Measurements from ENCODE around the gene TNFAIP8.

GRCh38 chr5:119445544-119445943 is 89.7 kb downstream of the TNFAIP8 start:
- TF ChIP-seq EZH2 (IDR thresholded peaks at IDR 0.05; ENCODE audit: insufficient read depth, poor library complexity, severe bottlenecking) = no peak
- TF ChIP-seq EZH2phosphoT487 (IDR thresholded peaks at IDR 0.05; ENCODE audit: insufficient read depth, low read depth) = no peak
